Measurements from ENCODE around the gene BCL2L13. TPM values are rescaled to one million over a fixed set of nuclear protein-coding genes. Genes with fewer than 3 reads are reported as not detected.

Gene BCL2L13
- total RNA-seq, 4 donors from 2014 or later: 65.9 to 205 (median 143) TPM

DNA sequence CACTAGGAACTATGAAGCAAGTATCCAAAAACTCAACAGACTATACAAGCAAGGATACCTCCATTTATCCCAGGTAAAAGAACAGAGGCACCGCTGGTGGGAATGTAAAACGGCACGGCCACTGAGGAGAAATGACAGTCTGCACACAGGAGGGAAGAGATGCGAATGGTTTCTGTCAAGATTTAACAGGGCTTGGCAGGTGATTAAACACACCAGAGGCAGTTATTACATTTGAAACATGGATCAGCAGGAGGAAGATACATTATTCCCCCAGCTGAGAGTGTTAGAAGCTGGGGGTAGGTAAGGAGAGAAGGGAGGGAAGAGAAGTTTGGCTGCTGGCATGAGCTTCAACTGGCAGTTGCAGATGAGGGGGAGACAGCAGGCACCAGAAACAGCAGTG, 40.2 kb upstream of the BCL2L13 start:
- TF ChIP-seq, protein P1, sequence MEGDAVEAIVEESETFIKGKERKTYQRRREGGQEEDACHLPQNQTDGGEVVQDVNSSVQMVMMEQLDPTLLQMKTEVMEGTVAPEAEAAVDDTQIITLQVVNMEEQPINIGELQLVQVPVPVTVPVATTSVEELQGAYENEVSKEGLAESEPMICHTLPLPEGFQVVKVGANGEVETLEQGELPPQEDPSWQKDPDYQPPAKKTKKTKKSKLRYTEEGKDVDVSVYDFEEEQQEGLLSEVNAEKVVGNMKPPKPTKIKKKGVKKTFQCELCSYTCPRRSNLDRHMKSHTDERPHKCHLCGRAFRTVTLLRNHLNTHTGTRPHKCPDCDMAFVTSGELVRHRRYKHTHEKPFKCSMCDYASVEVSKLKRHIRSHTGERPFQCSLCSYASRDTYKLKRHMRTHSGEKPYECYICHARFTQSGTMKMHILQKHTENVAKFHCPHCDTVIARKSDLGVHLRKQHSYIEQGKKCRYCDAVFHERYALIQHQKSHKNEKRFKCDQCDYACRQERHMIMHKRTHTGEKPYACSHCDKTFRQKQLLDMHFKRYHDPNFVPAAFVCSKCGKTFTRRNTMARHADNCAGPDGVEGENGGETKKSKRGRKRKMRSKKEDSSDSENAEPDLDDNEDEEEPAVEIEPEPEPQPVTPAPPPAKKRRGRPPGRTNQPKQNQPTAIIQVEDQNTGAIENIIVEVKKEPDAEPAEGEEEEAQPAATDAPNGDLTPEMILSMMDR (IDR thresholded peaks at IDR 0.05; ENCODE audit: low read depth): no peak

DNA sequence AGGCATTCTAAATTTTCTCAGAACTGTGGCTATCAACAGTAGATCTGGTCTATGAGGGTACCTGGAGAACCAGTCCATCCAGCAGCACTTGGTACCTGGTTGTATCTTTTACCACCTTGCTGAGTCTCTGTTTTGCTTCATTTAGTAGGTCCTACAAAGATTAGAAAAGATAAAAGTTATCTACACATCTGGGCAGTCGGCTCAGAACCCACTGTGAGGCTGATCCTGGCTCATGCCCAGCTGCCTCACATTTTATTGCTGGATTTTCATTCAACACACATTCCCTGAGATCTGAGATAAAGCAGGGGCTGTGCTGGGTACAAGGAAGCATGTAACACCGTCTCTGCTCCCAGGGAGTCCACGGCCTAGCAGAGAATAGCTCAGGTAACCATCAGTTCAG, 37.5 kb upstream of the BCL2L13 start:
- TF ChIP-seq, protein P1 (IDR thresholded peaks at IDR 0.05; ENCODE audit: low read depth): no peak

DNA sequence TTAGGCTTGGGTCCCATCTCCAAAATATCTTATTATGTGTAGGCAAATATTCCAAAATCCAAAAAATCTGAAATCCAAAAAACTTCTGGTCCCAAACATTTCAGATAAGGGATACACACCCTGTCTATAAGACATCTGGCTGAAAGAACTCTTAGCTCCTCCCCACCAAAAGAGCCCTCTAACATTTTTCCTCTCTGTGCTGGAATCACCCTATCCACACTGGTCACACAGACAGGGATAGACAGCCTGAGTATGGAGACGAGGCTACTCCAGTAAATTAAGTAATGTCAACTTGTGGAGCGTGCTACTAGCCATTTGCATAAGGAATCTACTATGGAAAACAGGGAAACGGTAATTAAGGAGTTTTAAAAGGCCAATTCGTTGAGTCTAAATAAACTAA, 34.9 kb upstream of the BCL2L13 start:
- TF ChIP-seq, protein P1 (IDR thresholded peaks at IDR 0.05; ENCODE audit: low read depth): no peak

DNA sequence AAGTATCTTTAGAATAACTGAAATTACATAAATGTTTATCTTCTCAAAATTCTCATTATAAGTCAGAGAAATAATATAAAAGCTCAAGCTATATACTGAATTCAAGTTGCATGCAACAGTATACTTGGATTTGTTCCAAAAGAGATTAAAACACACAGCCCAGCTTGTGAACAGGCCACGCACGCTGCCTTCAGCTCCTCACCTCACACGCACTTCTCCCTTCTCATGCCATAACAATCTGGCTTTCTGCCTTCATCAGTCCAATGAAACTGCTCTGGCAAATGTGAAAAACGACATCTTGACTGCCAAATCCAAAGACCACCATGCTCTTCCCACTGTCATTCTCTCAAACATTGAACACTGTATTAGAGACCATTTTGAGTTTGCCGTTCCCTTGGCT, 32.1 kb upstream of the BCL2L13 start:
- TF ChIP-seq, protein P1 (IDR thresholded peaks at IDR 0.05; ENCODE audit: low read depth): no peak

DNA sequence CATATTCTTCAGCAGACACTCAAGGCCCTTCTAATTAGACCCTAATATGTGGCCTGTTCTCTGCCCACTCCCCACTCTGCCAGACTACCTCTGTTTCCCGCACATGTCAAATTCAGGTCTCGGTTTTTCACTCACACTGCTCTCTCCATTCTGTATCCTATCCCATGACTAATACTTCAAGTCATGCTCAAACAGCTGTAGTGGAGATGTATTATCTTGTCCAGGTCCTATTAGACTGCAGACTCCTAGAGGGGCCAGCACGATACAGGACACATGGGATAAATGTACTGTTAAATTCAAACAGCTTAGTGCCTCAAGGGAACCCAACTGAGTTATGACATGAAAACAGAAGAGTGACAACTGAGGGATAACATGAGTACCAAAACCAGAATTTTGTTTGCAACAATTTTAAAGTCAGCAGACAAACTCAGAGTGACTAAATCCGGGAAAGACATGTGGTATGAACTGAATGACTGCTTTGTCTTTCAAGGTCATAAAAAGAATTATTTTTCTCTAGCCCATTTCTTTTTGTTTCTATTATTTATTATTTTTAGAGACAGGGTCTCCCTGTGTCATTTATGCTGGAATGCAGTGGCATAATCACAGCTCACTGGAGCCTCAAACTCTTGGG, 30.6 kb upstream of the BCL2L13 start:
- TF ChIP-seq, protein P1 (IDR thresholded peaks at IDR 0.05; ENCODE audit: low read depth): no peak

DNA sequence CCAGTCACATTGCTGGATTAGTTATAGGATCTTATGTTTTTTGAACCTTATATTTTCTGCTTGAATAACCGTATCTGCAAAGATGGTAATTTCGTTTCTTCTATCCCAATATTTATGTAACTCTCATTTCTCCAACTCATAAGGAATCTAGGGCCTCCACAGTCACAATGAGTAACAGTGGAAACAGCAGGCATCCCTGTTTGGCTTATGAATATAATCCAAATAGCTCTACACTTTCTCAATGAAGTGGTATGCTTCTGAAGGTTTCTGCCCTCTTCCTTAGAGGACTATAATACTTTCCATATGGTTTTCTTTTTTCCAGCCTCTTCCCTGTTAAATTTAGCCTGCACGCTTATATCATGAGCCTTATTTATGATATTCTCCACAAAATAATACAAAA, 26.5 kb upstream of the BCL2L13 start:
- TF ChIP-seq, protein P1 (IDR thresholded peaks at IDR 0.05; ENCODE audit: low read depth): no peak

DNA sequence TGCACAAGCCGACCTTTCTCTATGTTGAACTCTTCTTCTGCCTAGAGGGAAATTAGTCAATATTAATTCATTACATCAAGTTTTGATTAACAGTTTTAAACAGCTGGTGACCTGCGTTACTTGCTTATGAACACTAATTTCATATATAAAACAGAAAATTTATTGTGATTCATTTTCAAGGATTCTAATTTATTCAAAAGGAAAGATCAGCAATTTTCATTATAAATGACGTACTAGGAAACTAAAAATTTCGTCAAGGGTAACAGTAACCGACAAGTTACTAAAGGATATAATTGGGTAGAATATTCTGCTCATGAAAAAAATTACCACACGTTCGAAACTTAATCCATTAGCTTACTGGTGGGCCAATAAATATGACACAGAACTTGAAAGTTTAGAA, 25.3 kb upstream of the BCL2L13 start:
- TF ChIP-seq, protein P1 (IDR thresholded peaks at IDR 0.05; ENCODE audit: low read depth): no peak

Data from subcutaneous adipose tissue (tissue), 4 donors.